HFFc6 (cell line): Measurements from ENCODE around the gene CASP10. TPM values are rescaled to one million over a fixed set of nuclear protein-coding genes. Genes with fewer than 3 reads are reported as not detected.

Experiments used
- DNase-seq: peaks from one replicate; pipeline ENCODE4 v3.0.0-alpha.2; 2018
- H3K27ac Mint-ChIP-seq: 2 replicates; pipeline ENCODE4 v1.8.0; 2020; ENCODE audit warnings: mild to moderate bottlenecking, mixed read lengths
- H3K27me3 Mint-ChIP-seq: 2 replicates; pipeline ENCODE4 v1.8.0; 2021; ENCODE audit warnings: mild to moderate bottlenecking, moderate library complexity, mixed read lengths; ENCODE audit not compliant: insufficient read depth
- H3K36me3 Mint-ChIP-seq: 2 replicates; pipeline ENCODE4 v1.8.0; 2021; ENCODE audit warnings: low read depth, mixed read lengths
- H3K4me1 Mint-ChIP-seq: 2 replicates; pipeline ENCODE4 v1.8.0; 2020; ENCODE audit warnings: low read depth, mixed read lengths
- H3K4me3 Mint-ChIP-seq: 2 replicates; pipeline ENCODE4 v1.8.0; 2020; ENCODE audit warnings: mild to moderate bottlenecking, moderate library complexity, mixed read lengths
- H3K9me3 Mint-ChIP-seq: 2 replicates; pipeline ENCODE4 v1.8.0; 2020; ENCODE audit warnings: mild to moderate bottlenecking, mixed read lengths
- long read RNA-seq: library from polyadenylated mRNA; unstranded; transcript quantifications from one replicate; pipeline ENCODE4 v2.0.0, GENCODE V29; 2019
- total RNA-seq, 6 experiments: library from RNA; stranded (reverse); fragmentation: NEBNext Ultra II Directional; extraction: Animal tissue kit (Norgen Biotek cat#: 25700); gene quantifications; 2 replicates in 1 of 6; 3 replicates in 5 of 6; pipeline ENCODE4 v1.2.3, GENCODE V29; 2021
- TF ChIP-seq, protein P1 (sequence below): fragments of 200-600 bp; sonication (generic); IDR thresholded peaks from 2 replicates; pipeline ENCODE4 v1.5.0; 2021; ENCODE audit warnings: antibody characterized with exemption, mild to moderate bottlenecking

The CASP10 gene, protein sequence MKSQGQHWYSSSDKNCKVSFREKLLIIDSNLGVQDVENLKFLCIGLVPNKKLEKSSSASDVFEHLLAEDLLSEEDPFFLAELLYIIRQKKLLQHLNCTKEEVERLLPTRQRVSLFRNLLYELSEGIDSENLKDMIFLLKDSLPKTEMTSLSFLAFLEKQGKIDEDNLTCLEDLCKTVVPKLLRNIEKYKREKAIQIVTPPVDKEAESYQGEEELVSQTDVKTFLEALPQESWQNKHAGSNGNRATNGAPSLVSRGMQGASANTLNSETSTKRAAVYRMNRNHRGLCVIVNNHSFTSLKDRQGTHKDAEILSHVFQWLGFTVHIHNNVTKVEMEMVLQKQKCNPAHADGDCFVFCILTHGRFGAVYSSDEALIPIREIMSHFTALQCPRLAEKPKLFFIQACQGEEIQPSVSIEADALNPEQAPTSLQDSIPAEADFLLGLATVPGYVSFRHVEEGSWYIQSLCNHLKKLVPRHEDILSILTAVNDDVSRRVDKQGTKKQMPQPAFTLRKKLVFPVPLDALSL
- total RNA-seq: 1 to 10 TPM in 4 of 6 experiments, under 1 TPM in 2; 0.36 to 1.9 (median 1.6) TPM
- long read RNA-seq, partial matches to known transcripts: 1 of 1 reads
- long read RNA-seq, other reads (novel, unspliced or antisense): 0 of 1 reads

DNA sequence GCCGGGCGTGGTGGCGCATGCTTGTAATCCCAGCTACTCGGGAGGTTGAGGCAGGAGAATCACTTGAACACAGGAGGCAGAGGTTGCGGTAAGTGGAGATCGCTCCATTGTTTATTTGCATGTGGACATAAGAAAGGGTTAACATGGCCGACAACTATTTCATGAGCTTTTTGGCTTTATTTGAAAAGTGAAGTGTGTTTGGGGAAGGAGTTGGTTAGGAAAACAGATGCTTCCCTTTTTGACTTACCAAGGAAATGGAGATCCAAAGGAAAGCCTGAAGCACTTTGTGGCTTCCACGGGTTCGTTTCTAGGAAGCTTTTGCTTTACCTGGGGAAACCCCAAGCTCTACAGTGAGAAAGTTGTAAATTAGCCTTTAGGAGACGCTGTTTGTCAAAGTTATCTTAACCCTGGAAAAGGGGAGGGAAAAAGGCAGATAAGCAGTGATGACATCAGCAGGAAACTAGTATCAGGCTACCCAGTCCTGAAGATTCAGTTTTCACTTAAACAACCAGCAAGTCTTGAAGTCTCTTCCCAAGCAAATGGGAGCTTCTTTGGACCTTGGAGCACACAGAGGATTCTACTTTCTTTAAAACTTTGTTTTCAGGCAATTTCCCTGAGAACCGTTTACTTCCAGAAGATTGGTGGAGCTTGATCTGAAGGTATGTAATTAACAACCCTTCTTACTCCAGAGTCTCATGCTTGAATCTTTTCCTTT is at the start of gene CASP10:
TSS of gene CASP10 (plus strand) at position 492 of the 715 bp plus-strand sequence. CDS start 2,637 bp downstream, outside the sequence.
- peak; percentile 33 for DNase-seq
- Mint-ChIP-seq H3K27ac (peak within 1 kb of the TSS; percentile 58; the same call in 1 of the 2 replicates), H3K27me3 (peaks cover 1% of the 10 kb centered on the region), H3K9me3 (no peaks in the 10 kb centered on the region), H3K4me3 (peak within 1 kb of the TSS; percentile 82), H3K36me3 (no peaks in the 10 kb centered on the region), H3K4me1 (peaks cover 12% of the 10 kb centered on the region)
- TF ChIP-seq, protein P1, sequence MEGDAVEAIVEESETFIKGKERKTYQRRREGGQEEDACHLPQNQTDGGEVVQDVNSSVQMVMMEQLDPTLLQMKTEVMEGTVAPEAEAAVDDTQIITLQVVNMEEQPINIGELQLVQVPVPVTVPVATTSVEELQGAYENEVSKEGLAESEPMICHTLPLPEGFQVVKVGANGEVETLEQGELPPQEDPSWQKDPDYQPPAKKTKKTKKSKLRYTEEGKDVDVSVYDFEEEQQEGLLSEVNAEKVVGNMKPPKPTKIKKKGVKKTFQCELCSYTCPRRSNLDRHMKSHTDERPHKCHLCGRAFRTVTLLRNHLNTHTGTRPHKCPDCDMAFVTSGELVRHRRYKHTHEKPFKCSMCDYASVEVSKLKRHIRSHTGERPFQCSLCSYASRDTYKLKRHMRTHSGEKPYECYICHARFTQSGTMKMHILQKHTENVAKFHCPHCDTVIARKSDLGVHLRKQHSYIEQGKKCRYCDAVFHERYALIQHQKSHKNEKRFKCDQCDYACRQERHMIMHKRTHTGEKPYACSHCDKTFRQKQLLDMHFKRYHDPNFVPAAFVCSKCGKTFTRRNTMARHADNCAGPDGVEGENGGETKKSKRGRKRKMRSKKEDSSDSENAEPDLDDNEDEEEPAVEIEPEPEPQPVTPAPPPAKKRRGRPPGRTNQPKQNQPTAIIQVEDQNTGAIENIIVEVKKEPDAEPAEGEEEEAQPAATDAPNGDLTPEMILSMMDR: peak; percentile 65

DNA sequence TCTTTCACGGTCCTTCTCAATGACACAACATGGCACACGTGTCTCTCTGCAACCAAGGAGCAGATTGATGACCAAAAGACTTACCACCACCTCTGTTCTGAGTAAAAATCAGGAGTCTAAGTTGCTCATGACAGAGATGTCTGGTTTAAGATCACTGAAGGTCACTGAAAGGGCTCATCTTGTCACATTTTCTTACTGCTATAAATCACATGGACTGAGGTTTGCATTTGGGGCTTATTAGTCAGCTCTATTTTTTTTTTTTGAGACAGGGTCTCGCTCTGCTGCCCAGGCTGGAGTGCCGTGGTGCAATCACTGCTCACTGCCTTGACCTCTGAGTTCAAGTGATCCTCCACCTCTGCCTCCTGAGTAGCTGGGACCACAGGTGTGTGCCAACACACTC is 47.6 kb upstream of the CASP10 start:
- H3K36me3 Mint-ChIP-seq: peaks cover 62% of the 10 kb centered on the region
- TF ChIP-seq, protein P1: no peak

DNA sequence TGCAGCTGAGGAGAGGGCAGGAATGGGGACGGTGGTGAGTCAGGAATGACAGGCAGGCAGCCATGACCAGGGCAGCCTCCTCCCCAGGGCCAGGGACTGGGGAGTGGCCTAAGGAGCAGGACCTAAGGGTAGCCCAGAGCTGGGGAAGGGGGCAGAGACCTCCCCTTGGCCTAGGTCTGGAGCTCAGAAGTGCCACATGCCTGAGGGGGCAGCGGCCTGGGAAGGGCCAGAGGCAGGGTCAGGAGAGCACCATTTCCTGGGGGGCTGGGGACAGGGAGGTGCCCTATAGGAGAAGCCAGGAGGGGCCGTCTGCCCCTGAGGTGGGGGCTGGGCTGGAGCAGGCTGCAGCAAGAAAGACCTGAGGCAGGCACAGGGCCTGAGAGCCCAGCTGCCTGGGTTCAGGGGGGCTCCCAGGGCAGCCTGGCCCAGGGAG is 46.0 kb upstream of the CASP10 start:
- peak overlapping the region; percentile 81 for H3K27ac Mint-ChIP-seq

More for the DNA sequence above, 47.6 kb upstream of the CASP10 start:
- Mint-ChIP-seq H3K27ac (peak overlapping the region; percentile 81), H3K4me3 (peak overlapping the region; percentile 54), H3K9me3 (no peaks in the 10 kb centered on the region), H3K27me3 (no peaks in the 10 kb centered on the region; the same call in 1 of the 2 replicates), H3K4me1 (peaks cover 63% of the 10 kb centered on the region)
- DNase-seq: no peak

DNA sequence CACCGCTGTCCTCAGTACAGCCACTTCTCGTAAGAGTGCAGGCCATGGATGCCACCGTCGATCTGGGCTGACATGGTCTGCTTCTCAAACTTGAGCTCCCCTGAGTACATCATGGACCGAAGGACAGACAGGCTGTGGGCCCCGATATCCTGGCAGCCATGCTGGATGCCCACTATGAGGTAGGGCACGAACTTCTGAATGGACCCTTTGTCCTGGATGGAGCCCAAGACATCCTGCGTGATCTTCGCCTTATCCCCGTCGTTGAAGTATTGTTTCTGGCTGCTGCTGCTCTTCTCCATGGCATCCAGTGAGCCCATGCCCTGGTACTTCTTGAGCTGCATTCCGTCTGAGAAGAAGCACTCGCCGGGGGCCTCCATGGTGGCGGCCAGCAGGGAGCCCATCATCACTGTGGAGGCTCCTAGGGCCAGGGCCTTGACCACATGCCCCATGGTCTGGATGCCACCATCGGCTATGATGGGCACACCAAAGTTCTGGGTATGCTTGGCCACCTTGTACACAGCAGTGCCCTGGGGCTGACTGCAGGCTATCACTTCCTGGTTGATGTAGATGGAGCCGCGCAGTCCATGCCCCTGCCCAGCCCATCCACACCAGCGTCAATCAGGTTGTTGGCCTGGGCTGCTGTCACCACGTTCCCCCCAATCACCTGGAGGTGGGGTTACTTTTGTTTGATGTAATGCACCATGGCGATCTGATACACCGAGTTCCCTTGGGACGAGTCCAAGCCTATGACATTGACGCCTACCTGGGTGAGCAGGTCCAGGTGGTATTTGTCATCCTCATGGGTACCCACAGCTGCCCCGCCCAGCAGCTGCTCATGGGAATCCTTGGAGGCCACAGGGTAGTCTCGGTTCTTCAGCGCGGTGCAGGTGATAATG is 45.2 kb upstream of the CASP10 start:
- peaks cover 40% of the 10 kb centered on the region for H3K4me1 Mint-ChIP-seq
- no peak overlapping the region for H3K4me3 Mint-ChIP-seq
- no peak for DNase-seq
- H3K27me3 Mint-ChIP-seq: no peaks in the 10 kb centered on the region; the same call in 1 of the 2 replicates
- TF ChIP-seq, protein P1: no peak
- no peaks in the 10 kb centered on the region for H3K9me3 Mint-ChIP-seq
- H3K27ac Mint-ChIP-seq: 0 out of 2 replicates have a peak overlapping the region, but pooled peaks have one; percentile 43
- peaks cover 61% of the 10 kb centered on the region for H3K36me3 Mint-ChIP-seq

More for the DNA sequence above, 46.0 kb upstream of the CASP10 start:
- Mint-ChIP-seq H3K36me3 (peaks cover 66% of the 10 kb centered on the region), H3K9me3 (no peaks in the 10 kb centered on the region), H3K4me3 (no peak overlapping the region), H3K27me3 (no peaks in the 10 kb centered on the region; the same call in 1 of the 2 replicates), H3K4me1 (peaks cover 49% of the 10 kb centered on the region)
- DNase-seq: no peak
- TF ChIP-seq, protein P1: no peak
